HG03280 (cell line): ENCODE data around the gene DACT2.
"Not testable (repeated sequence)": the region's sequence is repeated elsewhere in the genome, so short reads cannot be mapped to it uniquely, and the experiment has no call there.

Experiments
- ATAC-seq: cut with Tn5 transposase; IDR thresholded peaks from one replicate; pipeline ENCODE4 v1.9.1; 2021; ENCODE audit warnings: mild to moderate bottlenecking, moderate library complexity; ENCODE audit not compliant: unreplicated experiment

Gene DACT2

DNA sequence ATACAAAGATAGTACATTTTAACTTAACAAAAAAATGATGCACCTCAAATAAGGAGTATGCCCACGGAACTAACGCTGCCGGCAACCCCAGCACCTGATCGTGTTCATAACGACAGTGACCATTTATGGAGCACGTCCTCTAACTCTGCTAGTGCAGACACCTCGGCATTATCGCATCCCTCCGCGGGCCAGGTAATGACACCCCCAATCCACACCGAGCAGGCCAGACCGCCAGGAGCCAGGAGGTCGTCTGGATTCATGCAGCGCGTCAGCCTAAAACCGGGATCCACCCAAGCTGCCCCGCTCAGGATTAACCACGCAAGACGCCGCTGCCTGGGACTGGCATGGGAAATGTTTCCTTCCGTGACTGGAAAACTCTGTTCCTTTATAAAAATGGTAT is 34.1 kb downstream of the DACT2 start:
- no peak for ATAC-seq

GRCh38 chr6:168284187-168284586 is 35.4 kb downstream of the DACT2 start:
- ATAC-seq, result no peak

- ATAC-seq, result no peak
Observed at GRCh38 chr6:168283686-168284025, 35.9 kb downstream of the DACT2 start.

- no peak for ATAC-seq
Observed at GRCh38 chr6:168282985-168283685, 36.4 kb downstream of the DACT2 start.

DNA sequence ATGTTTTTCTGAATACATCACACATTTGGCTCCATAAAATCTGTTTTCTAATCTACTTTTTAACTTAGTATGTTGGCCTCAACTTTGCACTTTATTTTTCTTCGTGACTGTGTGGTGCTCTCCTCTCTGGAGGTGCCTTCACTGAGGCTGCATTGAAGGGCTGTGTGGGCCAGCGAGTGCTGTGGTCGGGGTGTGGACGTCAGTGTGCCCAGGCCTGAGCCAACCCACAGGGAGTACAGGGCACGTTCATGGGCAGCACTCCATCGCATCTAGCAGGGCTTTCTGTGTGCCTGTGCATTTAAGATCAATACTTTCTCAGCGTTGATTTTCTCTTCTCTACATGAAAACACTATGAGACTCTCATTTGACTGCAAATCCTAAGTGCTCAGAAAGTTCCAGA is 37.8 kb downstream of the DACT2 start:
- no peak for ATAC-seq

- ATAC-seq, result not testable (repeated sequence)
Observed at GRCh38 chr6:168281314-168281713, 38.3 kb downstream of the DACT2 start.

- ATAC-seq, result no peak
Observed at GRCh38 chr6:168280899-168281245, 38.7 kb downstream of the DACT2 start.

- ATAC-seq, result no peak
Observed at GRCh38 chr6:168280020-168280898, 39.3 kb downstream of the DACT2 start.

- no peak for ATAC-seq
Observed at GRCh38 chr6:168279403-168279935, 40.1 kb downstream of the DACT2 start.

GRCh38 chr6:168278904-168279303 is 40.7 kb downstream of the DACT2 start:
- no peak for ATAC-seq

DNA sequence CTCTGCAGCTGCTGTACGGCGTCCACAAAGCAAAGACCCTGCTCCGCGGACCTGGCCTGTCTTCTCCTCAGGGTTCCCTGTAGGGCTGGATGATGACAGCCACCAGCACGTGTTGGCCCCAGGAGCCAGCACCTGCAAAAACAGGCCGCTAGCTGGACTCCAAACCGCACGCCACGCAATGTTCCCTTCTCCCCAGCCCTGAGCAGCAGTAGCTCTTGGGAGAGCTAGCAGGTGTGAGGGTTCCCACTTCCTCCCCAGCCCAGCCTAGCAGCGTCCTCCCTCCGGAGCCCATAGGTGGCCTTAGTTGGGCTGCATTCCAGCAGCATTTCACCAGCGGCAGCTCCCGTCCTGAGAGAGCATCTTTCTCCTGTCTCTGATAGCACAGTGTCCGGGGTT is 42.3 kb downstream of the DACT2 start:
- no peak for ATAC-seq

- ATAC-seq, result no peak
Observed at GRCh38 chr6:168276576-168277273, 42.9 kb downstream of the DACT2 start.

- no peak for ATAC-seq
Observed at GRCh38 chr6:168275168-168275567, 44.4 kb downstream of the DACT2 start.

DNA sequence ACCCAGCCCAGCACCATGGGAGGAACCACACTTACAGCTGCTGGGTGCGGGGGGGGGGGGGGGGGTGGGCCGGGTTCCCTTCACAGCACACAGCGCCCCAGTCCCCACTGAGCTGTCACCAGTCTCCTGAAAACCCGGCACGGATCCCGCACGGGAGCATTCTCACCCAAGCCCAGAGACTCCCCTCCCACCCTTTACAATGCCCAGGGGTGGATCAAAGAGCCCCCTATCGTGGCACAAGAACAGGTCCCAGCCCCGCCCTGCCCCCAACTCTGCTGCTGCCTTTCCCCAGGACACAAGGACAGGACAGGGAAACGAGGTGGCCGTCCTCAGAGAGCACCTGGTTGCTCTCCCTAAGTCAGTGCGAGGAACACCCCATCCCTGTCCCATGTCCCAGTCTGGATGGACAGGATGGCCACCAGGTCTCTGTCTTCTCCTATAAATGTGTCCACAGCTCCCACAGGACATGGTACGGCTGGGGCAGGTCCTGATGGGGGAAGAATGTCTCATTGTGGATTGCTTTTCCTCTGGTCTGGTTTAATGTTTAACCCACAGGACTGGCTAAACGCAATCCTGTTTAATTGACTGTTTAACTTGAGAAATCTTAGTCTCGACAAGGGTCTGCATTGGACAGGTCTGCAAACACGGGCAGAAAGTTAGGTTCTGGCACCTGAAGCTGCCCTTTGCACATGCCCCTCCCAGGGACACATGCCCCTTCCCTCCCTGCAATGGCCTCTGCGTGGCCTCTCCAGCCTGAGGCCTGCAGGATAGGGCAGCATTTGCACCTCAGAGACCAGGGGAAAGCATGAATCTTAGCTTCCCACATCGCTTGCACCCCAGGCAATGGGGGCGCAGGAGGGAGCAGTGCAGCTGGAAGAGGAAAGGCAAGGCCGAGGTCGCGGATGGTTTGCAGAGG is 45.3 kb downstream of the DACT2 start:
- no peak for ATAC-seq

- ATAC-seq, result no peak
Observed at GRCh38 chr6:168273441-168274036, 46.0 kb downstream of the DACT2 start.

GRCh38 chr6:168272415-168273325 is 46.9 kb downstream of the DACT2 start:
- no peak for ATAC-seq

DNA sequence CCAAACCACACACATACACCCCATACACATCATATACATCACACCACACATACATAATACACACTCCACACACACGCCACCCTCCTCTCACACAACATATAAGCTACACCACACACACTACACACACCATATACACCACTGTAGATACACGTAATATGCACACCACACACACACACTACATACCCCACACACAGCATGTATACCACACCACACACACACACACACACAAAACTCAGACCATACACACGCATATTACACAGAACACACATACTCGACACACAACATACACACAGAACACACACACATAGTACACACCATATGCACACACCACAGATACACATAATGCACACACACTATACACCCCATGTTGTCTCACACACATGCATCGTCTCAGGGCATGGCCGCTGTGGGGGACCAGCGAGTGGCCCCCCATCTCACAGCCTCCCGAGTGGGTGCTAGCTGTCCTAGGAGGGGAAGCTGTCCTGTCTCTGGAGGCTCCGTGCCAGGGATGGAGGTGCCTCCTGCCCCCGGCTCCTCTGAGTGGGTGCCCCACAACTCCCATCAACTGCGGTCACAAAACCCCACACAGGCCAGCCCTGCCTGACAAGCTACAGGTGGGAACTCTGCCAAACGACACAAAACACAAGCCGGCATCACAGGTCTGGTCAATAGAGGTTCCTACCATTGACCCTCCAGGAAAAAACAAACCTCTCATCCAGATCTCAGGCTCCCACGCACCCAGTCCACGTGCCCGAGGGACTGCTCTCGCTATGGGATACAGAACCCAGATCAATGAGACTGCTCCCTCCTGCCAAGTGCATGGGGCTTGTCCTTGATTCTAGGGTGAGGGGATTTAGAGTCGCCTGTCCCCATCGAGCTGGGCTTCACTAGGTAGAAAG is 49.1 kb downstream of the DACT2 start:
- no peak for ATAC-seq
